GM19099 (cell line): Measurements from ENCODE around the gene DNAL4.

Source experiments
- POLR2A ChIP-seq: IDR thresholded peaks from 3 replicates; pipeline ENCODE4 v1.6.1; 2011; ENCODE audit warnings: low read depth; ENCODE audit not compliant: insufficient read length; ENCODE audit errors: extremely low read depth

The DNAL4 gene

GRCh38 chr22:38811241-38811640 is 17.3 kb upstream of the DNAL4 start:
- TF ChIP-seq POLR2A, result no peak

- no peak for TF ChIP-seq POLR2A
Measured at GRCh38 chr22:38802671-38803121, 8.8 kb upstream of the DNAL4 start.

GRCh38 chr22:38799265-38800002 is 5.5 kb upstream of the DNAL4 start:
- TF ChIP-seq POLR2A, result no peak

DNA sequence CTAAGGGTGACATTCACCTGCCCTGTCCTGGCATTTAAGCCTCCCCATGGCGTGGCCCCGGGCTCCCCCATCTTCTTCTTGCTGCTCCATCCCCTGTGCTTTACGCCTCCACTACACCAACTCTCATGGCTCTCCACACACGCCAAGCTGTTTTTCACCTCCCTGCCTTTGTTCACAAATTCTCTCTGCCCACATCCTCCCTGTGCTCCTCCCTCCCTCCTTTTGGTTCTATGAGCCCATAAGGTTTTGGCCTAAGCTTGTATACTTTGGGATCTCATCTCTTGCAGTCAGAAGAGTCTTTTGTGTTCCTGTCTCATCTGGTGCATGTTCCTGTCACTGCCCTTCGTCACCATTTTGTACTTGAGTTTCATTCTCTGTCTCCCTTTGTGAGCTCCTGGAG is 4.6 kb upstream of the DNAL4 start:
- TF ChIP-seq POLR2A, result no peak

GRCh38 chr22:38796262-38796957 is 2.5 kb upstream of the DNAL4 start:
- TF ChIP-seq POLR2A, result no peak

- no peak for TF ChIP-seq POLR2A
Measured at GRCh38 chr22:38795569-38795968, 1.6 kb upstream of the DNAL4 start.

- no peak for TF ChIP-seq POLR2A
Measured at GRCh38 chr22:38793317-38793716, 626 bp downstream of the DNAL4 start.

DNA sequence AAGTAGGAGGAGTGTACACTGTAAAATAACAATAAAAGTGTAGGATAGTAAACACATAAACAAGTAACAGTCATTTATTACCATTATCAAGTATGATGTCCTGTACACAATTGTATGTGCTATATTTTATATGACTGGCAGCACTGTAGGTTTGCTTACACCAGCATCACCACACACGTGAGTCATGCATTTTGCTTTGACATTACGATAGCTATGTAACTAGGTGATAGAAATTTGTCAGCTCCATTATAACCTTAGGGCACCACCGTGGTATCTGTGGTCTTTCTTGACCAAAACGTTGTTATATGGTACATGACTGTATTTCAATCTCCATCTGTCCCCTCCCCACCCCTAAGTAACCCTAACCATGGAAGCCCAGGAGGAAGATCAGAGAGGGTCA is 1.1 kb downstream of the DNAL4 start:
- TF ChIP-seq POLR2A, result no peak

DNA sequence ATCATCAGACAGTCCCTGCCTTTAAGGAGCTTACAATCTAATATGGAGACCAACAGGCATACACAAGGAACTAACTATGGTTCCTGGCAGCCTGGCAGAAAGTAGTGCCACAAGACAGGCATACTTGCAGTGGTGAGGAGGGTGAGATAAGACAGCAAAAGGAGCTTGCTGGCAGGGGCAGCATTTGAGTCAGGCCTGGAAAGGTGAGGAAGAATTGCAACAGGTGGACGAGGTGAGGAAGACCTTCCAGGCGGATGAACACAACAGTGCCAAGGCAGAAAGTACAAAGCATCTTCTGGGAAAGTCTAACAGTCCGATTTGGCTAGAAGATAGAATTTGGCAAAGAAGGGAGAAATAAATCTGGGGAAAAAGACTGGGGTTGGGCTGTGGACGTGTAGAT is 4.3 kb downstream of the DNAL4 start:
- TF ChIP-seq POLR2A, result no peak

DNA sequence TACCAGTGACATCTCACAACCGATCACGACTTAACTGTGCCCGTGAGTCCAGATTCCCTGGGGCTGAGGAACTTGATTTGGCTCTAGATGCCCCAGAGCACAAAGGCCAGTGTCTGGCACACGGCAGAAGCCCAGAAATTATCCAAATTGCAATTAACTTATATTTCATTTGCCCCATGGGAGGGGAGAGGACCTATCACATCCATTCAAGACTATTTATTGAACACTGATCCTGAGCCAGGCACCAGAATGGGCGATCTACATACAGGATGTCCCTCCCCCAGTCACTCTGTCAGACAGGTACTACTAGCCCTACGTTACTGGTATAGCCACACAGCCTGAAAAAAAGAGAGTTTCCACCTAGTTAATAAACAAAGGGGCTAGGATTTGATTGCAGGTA is 5.1 kb downstream of the DNAL4 start:
- no peak for TF ChIP-seq POLR2A

DNA sequence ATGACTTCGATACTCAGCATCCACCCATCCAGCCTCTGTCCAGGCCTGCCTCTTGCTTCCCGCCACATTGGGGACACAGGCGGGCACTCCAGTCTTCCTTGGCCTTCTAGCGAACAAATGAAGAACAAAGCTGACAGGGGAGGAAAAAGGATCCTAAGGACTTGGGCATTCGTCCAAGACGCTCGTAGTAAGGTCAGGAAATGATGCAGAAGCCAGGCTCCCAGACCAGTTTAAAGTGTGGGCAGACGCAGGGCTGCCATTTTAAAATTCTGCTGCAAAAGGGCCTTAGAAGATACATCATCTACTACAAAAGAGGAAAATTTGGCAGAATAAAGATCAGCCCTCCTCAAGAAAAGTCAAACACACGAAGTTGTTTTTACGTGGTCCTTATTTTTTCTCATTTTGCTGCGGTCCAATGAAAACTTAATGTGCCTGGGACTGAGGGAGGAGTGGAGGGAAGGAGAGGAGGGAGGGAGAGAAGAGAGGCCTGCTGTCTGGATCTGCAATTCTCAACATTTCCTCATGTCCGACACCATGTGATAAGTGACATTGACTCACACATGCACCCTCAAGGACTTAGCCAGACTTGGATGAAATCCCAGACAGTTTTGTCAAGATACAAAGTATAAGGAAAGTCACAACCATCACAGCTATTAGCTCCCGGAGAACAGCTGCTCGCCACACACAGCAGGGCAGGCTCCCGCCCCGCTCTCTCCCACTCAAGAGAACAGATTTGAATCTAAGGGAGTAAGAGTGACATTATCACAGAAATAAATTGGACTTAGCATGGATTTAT is 5.7 kb downstream of the DNAL4 start:
- no peak for TF ChIP-seq POLR2A

DNA sequence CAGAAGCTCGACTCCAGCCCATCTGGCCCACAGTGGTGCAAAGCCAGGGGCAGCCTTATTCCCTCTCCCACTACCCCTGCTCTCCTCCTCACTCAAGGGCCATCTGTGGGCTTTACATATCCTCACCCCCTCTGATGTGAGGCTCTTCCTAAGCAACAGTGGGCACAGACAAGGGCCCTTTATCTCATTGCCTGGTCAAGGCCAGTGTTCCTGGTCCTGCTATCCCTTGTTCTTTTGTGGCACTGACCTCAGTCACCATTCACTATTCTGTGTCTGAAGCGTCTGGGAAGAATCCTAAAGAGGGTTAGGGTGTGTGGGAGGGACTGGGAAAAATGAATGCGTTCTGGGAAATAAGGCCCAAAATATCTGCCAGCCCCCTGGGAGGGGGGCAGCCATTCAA is 7.3 kb downstream of the DNAL4 start:
- no peak for TF ChIP-seq POLR2A

GRCh38 chr22:38784856-38785255 is 9.1 kb downstream of the DNAL4 start:
- no peak for TF ChIP-seq POLR2A

DNA sequence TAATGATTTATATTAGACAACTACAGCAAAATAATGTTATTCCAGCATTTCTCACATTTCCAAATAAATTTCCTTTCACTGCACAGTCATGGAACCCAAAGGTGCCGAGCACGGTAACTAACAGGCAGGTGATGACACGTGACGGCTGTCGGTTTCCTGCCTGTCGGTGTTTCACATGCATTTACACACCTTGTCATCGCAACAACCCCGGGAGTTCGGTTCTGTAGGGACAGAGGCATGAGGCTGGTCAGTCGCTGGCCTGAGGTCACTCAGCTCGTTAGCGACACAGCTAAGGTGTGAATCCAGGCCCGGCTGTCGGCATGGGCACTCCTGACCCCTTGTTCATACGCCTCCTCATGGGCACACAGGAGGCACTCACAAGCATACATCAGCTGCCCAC is 9.9 kb downstream of the DNAL4 start:
- no peak for TF ChIP-seq POLR2A

GRCh38 chr22:38783095-38783615 is 10.8 kb downstream of the DNAL4 start:
- no peak for TF ChIP-seq POLR2A
